Endothelial cell of umbilical vein (primary cell): ENCODE results near the gene PRKCZ.

Experiments used
- EZH2 ChIP-seq: IDR thresholded peaks from 2 replicates; pipeline ENCODE4 v1.6.1; 2012; ENCODE audit warnings: borderline replicate concordance, low read depth, mild to moderate bottlenecking, moderate library complexity, low read length, inconsistent platforms; ENCODE audit not compliant: severe bottlenecking
- FOS ChIP-seq: IDR thresholded peaks from 2 replicates; pipeline ENCODE4 v1.6.1; 2011; ENCODE audit warnings: mild to moderate bottlenecking, low read length, moderate library complexity, borderline replicate concordance; ENCODE audit not compliant: insufficient read depth
- GATA2 ChIP-seq: IDR thresholded peaks from 2 replicates; pipeline ENCODE4 v1.7.0; 2011; ENCODE audit warnings: low read depth, mild to moderate bottlenecking, moderate library complexity, mixed read lengths, low read length; ENCODE audit not compliant: insufficient read length, insufficient read depth
- JUN ChIP-seq: IDR thresholded peaks from 2 replicates; pipeline ENCODE4 v1.6.1; 2011; ENCODE audit warnings: borderline replicate concordance, low read depth; ENCODE audit not compliant: insufficient read length, insufficient read depth
- MYC ChIP-seq: IDR thresholded peaks from one replicate; pipeline ENCODE4 v1.6.1; 2011; ENCODE audit warnings: mild to moderate bottlenecking, low read depth, low read length
- POLR2A ChIP-seq: IDR thresholded peaks from 2 replicates; pipeline ENCODE4 v1.6.1; 2012; ENCODE audit warnings: low read depth, mild to moderate bottlenecking, control low read depth, low read length
- POLR2AphosphoS5 ChIP-seq: IDR thresholded peaks from 2 replicates; pipeline ENCODE4 v1.6.1; 2012; ENCODE audit warnings: low read depth, mild to moderate bottlenecking, control low read depth, low read length, moderate library complexity; ENCODE audit not compliant: insufficient read depth
- TF ChIP-seq, protein P1 (sequence below), 2 donors: IDR thresholded peaks; 1 replicate in 1 of 2; 2 replicates in 1 of 2; pipeline ENCODE4 v1.5.1; 2011; ENCODE audit warnings: low read length in 2 of 2, mild to moderate bottlenecking in 2 of 2, moderate library complexity in 2 of 2, control low read depth in 1 of 2, inconsistent platforms in 1 of 2, low read depth in 1 of 2; ENCODE audit not compliant: insufficient read depth in 1 of 2; ENCODE audit errors: extremely low read depth in 1 of 2
- TF ChIP-seq, protein P2 (sequence below): IDR thresholded peaks from 2 replicates; pipeline ENCODE4 v1.6.1; 2011; ENCODE audit not compliant: insufficient read depth, insufficient read length

DNA sequence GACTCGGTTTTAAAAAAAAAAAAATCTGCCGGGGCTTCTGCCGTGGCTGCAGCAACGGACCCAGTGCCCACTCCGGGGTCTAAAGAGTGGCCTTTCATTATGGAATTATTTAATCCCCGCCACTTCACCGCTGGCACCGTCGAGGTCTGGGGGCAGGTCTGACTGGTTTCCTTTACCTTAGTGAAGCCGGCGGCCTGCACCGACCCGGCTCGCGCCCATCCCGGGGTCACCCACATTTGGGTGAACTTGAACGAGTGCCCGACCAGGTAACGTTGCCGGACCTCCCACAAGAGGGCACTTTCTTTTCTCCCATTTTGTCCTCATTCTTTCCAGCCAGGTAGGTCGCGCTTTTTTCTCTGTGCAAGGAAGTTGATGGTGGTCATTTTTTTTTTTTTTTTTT, 4.3 kb downstream of the PRKCZ start:
- TF ChIP-seq, protein P1, sequence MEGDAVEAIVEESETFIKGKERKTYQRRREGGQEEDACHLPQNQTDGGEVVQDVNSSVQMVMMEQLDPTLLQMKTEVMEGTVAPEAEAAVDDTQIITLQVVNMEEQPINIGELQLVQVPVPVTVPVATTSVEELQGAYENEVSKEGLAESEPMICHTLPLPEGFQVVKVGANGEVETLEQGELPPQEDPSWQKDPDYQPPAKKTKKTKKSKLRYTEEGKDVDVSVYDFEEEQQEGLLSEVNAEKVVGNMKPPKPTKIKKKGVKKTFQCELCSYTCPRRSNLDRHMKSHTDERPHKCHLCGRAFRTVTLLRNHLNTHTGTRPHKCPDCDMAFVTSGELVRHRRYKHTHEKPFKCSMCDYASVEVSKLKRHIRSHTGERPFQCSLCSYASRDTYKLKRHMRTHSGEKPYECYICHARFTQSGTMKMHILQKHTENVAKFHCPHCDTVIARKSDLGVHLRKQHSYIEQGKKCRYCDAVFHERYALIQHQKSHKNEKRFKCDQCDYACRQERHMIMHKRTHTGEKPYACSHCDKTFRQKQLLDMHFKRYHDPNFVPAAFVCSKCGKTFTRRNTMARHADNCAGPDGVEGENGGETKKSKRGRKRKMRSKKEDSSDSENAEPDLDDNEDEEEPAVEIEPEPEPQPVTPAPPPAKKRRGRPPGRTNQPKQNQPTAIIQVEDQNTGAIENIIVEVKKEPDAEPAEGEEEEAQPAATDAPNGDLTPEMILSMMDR (IDR thresholded peaks at IDR 0.05; ENCODE audit: extremely low read depth in 1 of 2, insufficient read depth in 1 of 2, low read depth in 1 of 2, low read length in 2 of 2): no peak
- TF ChIP-seq EZH2 (no peak), POLR2A (no peak), GATA2 (no peak), FOS (no peak), POLR2AphosphoS5 (no peak), JUN (no peak), MYC (no peak)
- TF ChIP-seq, protein P2, sequence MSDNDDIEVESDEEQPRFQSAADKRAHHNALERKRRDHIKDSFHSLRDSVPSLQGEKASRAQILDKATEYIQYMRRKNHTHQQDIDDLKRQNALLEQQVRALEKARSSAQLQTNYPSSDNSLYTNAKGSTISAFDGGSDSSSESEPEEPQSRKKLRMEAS: no peak
